ENCODE data around the gene CLEC2L.
A peak's percentile ranks its signal among the peaks of the same experiment; 100 is the strongest.

The CLEC2L gene

DNA sequence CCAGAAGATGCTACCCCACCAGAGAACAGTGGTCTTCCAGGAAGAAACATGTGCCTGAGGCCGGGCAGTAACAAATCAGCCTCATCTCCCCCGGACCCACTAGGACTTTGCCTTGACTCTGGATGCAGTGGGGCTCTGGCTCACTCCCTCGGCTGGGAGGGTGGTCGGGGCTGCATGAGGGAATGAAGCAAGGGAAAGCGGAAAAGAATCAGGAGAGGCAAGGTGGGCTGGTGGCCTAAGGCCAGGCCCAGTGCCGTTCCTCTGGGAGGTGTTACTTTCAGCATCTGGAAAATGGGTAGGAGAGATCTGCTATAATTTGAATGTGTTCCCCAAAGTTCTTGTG lies 51.8 kb downstream of the CLEC2L start:
- DNase-seq (ENCODE audit: low spot score): no peak

DNA sequence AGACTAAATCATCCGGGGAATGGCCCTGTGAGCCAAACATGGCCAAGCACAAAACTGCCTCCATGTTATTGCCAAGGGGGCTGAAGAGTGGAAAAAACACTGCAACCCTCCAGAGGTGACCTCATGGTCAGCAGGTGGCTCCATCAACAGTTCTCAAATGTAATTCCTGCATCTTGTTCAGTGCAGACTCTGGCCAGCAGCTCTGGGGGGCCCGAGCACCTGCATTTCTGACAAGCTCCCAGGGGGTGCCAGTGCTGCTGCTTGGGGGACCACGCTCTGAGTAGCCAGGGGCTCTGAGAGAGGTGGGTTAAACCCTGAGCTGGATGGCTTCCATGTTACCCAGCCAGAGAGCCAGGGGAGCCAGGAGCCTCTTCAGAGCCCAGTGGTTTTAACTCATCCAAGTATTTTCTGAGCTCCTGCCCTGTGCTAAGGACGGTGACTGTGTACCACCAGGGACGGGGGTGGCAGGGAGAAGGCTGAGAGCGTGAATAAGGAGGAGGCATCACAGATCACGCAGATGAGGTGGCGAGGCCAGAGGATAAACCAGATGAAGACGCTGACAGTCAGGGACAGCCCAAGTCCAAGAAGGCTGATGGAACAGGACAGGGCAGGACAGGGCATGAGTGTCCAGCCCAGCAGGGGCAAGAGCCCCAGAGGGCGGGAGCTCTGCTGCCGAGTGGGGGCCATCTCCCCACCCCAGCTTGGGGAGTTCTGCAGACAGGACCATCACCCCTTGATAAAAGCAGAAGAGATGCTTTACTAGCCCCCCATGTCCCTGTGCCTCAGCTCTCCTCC lies 52.9 kb downstream of the CLEC2L start:
- no peak for DNase-seq (ENCODE audit: low spot score)

GRCh38 chr7:139580435-139580834 lies 57.0 kb downstream of the CLEC2L start:
- no peak for DNase-seq (ENCODE audit: low spot score)

- no peak for DNase-seq (ENCODE audit: low spot score)
Measured at GRCh38 chr7:139582130-139582650, 58.7 kb downstream of the CLEC2L start.

DNA sequence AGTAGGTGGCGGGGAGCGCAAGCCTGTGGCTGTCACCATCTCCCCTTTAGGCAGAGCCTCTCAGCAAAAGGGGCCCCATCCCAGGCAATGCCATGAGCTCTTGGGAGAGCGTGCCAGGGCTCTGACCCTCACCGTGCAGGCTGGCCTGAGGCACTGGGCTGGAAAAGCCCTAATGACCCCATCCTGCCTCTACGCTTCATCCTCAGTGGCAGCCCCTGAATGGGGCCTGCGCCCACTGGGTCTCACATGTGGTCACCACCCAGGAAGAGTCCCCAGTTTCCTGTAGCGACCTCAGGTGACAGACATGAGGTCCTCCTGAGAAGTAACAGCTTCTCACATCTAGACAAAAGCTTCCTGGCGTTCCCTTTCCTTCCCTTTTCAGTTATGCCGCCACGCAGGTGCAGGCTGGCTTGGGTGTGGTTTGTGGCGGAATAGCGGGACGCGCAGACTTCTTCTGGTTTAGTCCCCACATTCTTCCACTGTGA lies 59.2 kb downstream of the CLEC2L start:
- no peak for DNase-seq (ENCODE audit: low spot score)

- no peak for DNase-seq (ENCODE audit: low spot score)
Measured at GRCh38 chr7:139583826-139584553, 60.5 kb downstream of the CLEC2L start.

DNA sequence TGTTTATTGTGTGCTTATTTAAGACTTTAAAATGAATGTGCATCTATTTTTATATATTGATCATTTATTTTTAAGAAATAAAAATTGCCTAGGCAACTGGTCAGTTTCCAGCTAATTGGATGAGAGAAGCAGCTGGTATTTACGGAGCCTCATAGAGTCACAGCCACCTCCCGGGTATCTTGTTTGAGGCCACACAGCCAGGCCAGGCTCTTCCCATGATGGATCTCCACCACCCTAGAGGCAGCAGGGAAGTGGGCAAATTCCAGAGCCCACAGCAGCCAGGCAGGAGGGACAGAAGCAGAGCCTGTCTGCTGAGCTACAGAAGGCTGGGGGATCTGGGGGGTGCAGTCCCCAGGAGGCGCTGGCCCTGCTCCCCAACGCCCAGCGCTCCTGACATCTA lies 61.6 kb downstream of the CLEC2L start:
- no peak for DNase-seq (ENCODE audit: low spot score)

- no peak for DNase-seq (ENCODE audit: low spot score)
Measured at GRCh38 chr7:139586286-139586685, 62.8 kb downstream of the CLEC2L start.

GRCh38 chr7:139587535-139587934 lies 64.0 kb downstream of the CLEC2L start:
- no peak for DNase-seq (ENCODE audit: low spot score)

DNA sequence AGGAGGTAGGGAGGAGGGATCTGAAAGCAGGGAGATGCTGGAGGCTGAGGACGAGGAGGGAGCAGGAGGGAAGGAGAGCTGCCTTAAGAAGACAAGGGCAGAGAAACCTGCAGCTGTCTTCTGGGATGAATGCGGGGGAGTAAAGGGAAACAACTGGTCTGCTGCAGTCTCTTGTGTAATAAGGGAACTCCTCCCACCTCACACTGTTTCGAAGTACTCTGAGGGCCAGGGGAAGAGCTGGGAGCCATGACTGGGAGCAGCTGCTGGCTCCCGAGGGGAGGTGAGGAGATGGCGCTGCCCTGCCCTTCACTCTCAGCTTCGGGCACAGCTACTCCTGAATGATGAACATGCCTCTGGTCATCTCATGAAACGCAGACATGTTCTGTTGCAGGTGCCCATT lies 65.1 kb downstream of the CLEC2L start:
- peak; percentile 26 for DNase-seq (ENCODE audit: low spot score)

GRCh38 chr7:139589474-139589873 lies 66.0 kb downstream of the CLEC2L start:
- DNase-seq (ENCODE audit: low spot score): no peak

GRCh38 chr7:139591550-139592195 lies 68.2 kb downstream of the CLEC2L start:
- no peak for DNase-seq (ENCODE audit: low spot score)

DNA sequence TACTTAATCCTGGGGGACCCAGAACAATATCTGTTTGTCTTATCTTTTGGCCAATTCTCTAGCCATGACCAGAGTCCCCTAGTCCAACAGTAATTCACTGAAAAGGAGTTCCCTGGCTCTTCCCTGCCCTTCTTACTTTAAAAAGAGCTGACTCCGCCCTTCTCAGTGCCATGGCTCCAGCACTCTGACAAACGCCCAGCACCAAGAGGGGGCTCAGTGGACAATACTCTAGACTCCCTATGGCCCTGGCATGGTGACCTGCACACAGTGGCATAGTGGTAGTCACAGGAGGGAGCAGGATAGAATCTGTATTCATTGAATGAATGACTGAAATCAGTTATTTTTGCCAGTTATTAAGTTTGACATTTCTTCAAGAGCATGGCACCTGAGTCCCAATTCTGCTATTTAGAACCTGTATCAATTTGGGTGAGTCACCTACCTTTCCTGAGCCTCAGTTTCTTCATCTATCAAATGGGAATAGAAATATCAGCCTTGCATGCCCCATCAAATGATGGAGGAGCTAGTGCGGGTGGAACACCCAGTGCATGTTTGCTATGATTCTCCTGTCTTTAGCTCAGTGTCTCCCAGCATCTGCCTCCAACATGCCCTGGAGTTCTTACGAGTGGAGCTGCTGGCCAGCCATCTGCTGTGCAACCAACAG lies 69.4 kb downstream of the CLEC2L start:
- no peak for DNase-seq (ENCODE audit: low spot score)

GRCh38 chr7:139594090-139594489 lies 70.6 kb downstream of the CLEC2L start:
- no peak for DNase-seq (ENCODE audit: low spot score)

All from AG08395 (cell line).